HL-60 (cell line): Measurements from ENCODE around the gene LBX1.

ENCODE experiments used
- DNase-seq, 2 experiments: peaks; one replicate each; pipeline ENCODE4 v3.0.0-alpha.2; 2010 to 2020; ENCODE audit warnings: low read depth in 1 of 2, low spot score in 1 of 2
- H3K27ac ChIP-seq: fragments of 250-450 bp; sonication (Bioruptor Pico); replicated peaks from 2 replicates; pipeline ENCODE4 v1.5.1; 2020; ENCODE audit warnings: mild to moderate bottlenecking, moderate library complexity
- H3K27me3 ChIP-seq: fragments of 250-450 bp; sonication (Bioruptor Pico); 2 replicates; pipeline ENCODE4 v1.5.1; 2021; ENCODE audit warnings: mild to moderate bottlenecking, moderate library complexity; ENCODE audit not compliant: insufficient read depth, poor library complexity, severe bottlenecking
- H3K4me3 ChIP-seq: replicated peaks from 2 replicates; pipeline ENCODE4 v1.5.1; 2011; ENCODE audit warnings: mild to moderate bottlenecking, control low read depth, low read length; ENCODE audit not compliant: insufficient read depth
- GABPA ChIP-seq: IDR thresholded peaks from 2 replicates; pipeline ENCODE4 v1.6.1; 2012; ENCODE audit warnings: low read depth
- POLR2AphosphoS5 ChIP-seq: IDR thresholded peaks from 2 replicates; pipeline ENCODE4 v1.6.1; 2012; ENCODE audit warnings: low read depth
- SPI1 ChIP-seq: IDR thresholded peaks from 2 replicates; pipeline ENCODE4 v1.6.1; 2012; ENCODE audit warnings: low read depth, mild to moderate bottlenecking, borderline replicate concordance
- TF ChIP-seq, protein P1 (sequence below): IDR thresholded peaks from one replicate; pipeline ENCODE4 v1.5.1; 2011; ENCODE audit warnings: low read length, control low read depth, inconsistent platforms; ENCODE audit not compliant: insufficient read depth
- TF ChIP-seq, protein P2 (sequence below): IDR thresholded peaks from 2 replicates; pipeline ENCODE4 v1.6.1; 2012; ENCODE audit warnings: low read depth; ENCODE audit not compliant: insufficient replicate concordance

The LBX1 gene

GRCh38 chr10:101272229-101272868 lies 43.1 kb upstream of the LBX1 start:
- Histone ChIP-seq H3K27me3 (peaks cover 3% of the 10 kb centered on the region), H3K27ac (no peak overlapping the region), H3K4me3 (no peak overlapping the region)
- TF ChIP-seq SPI1 = no peak
- TF ChIP-seq GABPA = no peak
- TF ChIP-seq, protein P1, sequence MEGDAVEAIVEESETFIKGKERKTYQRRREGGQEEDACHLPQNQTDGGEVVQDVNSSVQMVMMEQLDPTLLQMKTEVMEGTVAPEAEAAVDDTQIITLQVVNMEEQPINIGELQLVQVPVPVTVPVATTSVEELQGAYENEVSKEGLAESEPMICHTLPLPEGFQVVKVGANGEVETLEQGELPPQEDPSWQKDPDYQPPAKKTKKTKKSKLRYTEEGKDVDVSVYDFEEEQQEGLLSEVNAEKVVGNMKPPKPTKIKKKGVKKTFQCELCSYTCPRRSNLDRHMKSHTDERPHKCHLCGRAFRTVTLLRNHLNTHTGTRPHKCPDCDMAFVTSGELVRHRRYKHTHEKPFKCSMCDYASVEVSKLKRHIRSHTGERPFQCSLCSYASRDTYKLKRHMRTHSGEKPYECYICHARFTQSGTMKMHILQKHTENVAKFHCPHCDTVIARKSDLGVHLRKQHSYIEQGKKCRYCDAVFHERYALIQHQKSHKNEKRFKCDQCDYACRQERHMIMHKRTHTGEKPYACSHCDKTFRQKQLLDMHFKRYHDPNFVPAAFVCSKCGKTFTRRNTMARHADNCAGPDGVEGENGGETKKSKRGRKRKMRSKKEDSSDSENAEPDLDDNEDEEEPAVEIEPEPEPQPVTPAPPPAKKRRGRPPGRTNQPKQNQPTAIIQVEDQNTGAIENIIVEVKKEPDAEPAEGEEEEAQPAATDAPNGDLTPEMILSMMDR = peak; percentile 85
- peak in 1 of 2 experiments; percentile 52 for DNase-seq

- DNase-seq = no peak
- Histone ChIP-seq H3K4me3 (no peak overlapping the region), H3K27me3 (peaks cover 3% of the 10 kb centered on the region), H3K27ac (no peak overlapping the region)
- no peak for TF ChIP-seq SPI1
- TF ChIP-seq, protein P2, sequence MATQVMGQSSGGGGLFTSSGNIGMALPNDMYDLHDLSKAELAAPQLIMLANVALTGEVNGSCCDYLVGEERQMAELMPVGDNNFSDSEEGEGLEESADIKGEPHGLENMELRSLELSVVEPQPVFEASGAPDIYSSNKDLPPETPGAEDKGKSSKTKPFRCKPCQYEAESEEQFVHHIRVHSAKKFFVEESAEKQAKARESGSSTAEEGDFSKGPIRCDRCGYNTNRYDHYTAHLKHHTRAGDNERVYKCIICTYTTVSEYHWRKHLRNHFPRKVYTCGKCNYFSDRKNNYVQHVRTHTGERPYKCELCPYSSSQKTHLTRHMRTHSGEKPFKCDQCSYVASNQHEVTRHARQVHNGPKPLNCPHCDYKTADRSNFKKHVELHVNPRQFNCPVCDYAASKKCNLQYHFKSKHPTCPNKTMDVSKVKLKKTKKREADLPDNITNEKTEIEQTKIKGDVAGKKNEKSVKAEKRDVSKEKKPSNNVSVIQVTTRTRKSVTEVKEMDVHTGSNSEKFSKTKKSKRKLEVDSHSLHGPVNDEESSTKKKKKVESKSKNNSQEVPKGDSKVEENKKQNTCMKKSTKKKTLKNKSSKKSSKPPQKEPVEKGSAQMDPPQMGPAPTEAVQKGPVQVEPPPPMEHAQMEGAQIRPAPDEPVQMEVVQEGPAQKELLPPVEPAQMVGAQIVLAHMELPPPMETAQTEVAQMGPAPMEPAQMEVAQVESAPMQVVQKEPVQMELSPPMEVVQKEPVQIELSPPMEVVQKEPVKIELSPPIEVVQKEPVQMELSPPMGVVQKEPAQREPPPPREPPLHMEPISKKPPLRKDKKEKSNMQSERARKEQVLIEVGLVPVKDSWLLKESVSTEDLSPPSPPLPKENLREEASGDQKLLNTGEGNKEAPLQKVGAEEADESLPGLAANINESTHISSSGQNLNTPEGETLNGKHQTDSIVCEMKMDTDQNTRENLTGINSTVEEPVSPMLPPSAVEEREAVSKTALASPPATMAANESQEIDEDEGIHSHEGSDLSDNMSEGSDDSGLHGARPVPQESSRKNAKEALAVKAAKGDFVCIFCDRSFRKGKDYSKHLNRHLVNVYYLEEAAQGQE = no peak
These were observed 41.5 kb upstream of the LBX1 start for GRCh38 chr10:101270763-101271162.

DNA sequence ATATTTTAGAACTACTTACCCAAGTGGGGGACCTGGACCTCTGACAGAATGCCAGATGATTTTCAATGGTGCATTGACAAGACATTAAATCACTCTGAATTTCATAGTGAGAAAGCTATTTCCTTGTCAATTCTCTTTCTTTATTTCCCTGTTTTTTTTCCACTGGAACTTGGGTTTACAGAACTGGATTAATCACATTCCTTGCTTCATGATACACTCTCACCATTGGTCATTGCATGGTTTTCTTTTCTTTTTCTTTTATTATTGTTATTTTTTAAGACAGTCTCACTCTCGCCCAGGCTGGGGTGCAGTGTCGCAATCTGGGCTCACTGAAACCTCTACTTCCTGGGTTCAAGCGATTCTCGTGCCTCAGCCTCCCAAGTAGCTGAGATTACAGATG lies 38.5 kb upstream of the LBX1 start:
- peaks cover 6% of the 10 kb centered on the region for H3K27me3 ChIP-seq
- TF ChIP-seq GABPA (no peak), SPI1 (no peak), POLR2AphosphoS5 (no peak)
- no peak overlapping the region for H3K27ac ChIP-seq
- no peak for DNase-seq
- no peak overlapping the region for H3K4me3 ChIP-seq

DNA sequence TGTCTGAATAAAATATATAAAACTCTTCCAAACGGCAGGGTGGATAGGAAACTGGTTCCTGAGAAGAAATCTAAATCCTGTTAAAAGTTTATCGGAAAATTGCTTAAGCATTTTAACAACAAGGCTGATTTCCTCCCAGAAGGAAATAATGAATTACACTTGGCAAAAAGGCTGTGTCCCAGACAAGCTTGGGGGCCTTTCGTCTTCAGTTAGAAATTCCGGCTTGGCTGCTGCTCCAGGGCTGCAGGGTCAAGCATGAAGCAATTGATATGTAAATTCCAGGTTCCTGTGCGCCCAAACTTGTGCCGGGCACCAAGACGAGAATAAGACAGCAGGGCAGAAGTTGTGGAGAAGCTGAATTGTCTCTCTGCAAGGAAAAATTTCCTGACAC lies 38.0 kb upstream of the LBX1 start:
- no peak for DNase-seq
- TF ChIP-seq GABPA (no peak), POLR2AphosphoS5 (no peak), SPI1 (no peak)
- TF ChIP-seq, protein P1 = no peak
- TF ChIP-seq, protein P2 = no peak
- H3K27me3 ChIP-seq = peaks cover 6% of the 10 kb centered on the region
- H3K4me3 ChIP-seq = no peak overlapping the region
- H3K27ac ChIP-seq = no peak overlapping the region
